ENCODE results near the gene COL16A1. TPM values are rescaled to one million over a fixed set of nuclear protein-coding genes. Genes with fewer than 3 reads are reported as not detected.
A peak's percentile ranks its signal among the peaks of the same experiment; 100 is the strongest.

COL16A1 gene
- polyA plus RNA-seq, 3 donors: 0.13 TPM; not detected in 2

DNA sequence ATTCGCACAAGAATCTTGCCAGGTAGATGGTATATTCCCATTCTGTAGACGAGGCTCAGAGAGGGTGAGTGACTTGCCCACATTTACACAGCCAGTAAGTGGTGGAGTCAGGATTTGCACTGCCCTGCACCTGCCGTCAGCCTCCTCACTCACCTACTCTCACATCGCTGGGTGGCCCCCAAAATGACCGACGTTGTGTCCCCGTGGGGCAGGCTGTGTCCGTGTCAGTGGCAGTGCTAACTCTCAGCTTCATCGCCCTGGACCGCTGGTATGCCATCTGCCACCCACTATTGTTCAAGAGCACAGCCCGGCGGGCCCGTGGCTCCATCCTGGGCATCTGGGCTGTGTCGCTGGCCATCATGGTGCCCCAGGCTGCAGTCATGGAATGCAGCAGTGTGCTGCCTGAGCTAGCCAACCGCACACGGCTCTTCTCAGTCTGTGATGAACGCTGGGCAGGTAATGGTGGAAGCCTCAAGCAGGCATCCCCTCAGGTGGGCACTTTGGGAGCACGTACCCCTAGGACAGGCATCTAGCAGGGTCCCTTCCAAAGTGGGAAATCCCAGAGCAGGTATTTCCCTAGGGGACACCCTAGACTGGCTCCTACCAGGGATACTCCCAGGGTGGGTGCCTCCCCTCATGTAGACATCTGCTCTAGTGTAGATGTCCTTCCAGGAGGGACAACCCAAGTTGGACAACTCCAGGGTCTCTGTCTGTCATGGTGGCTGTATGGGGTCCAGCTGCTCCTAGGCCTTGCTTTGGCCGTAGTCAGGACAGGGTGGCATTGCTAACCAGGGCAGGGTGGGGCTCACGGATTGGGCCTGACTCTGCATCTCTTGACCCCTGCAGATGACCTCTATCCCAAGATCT lies 83.0 kb downstream of the COL16A1 start:
- no peak overlapping the region for H2AFZ ChIP-seq (ENCODE audit: insufficient read depth, low read depth, low read length, poor library complexity, severe bottlenecking)
- TF ChIP-seq, protein P1, sequence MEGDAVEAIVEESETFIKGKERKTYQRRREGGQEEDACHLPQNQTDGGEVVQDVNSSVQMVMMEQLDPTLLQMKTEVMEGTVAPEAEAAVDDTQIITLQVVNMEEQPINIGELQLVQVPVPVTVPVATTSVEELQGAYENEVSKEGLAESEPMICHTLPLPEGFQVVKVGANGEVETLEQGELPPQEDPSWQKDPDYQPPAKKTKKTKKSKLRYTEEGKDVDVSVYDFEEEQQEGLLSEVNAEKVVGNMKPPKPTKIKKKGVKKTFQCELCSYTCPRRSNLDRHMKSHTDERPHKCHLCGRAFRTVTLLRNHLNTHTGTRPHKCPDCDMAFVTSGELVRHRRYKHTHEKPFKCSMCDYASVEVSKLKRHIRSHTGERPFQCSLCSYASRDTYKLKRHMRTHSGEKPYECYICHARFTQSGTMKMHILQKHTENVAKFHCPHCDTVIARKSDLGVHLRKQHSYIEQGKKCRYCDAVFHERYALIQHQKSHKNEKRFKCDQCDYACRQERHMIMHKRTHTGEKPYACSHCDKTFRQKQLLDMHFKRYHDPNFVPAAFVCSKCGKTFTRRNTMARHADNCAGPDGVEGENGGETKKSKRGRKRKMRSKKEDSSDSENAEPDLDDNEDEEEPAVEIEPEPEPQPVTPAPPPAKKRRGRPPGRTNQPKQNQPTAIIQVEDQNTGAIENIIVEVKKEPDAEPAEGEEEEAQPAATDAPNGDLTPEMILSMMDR (IDR thresholded peaks at IDR 0.05): no peak
- H3K4me3 Mint-ChIP-seq: no peak overlapping the region
- H3K27ac ChIP-seq (ENCODE audit: low read depth in 1 of 2, low read length in 2 of 2): no peak overlapping the region
- intact Hi-C loops (cut with micrococcal nuclease): no loop called here
- H3K4me1 Mint-ChIP-seq: peaks cover 16% of the 10 kb centered on the region
- peaks cover 14 to 23% of the 10 kb centered on the region in 2 donors for H3K4me1 ChIP-seq (ENCODE audit: control insufficient read depth in 1 of 2, insufficient read depth in 2 of 2, low read length in 2 of 2)
- 97% methylated on average over 18 of the region's 20 CpGs for WGBS (ENCODE audit: insufficient coverage)
- DNase-seq: no peak
- H3K9me3 ChIP-seq (replicated peaks in 1 of 2; ENCODE audit: control insufficient read depth in 1 of 2, insufficient read depth in 1 of 2, low read length in 2 of 2): no peaks in the 10 kb centered on the region
- H3K27ac Mint-ChIP-seq: no peak overlapping the region
- H3K36me3 Mint-ChIP-seq: peaks cover 9 to 12% of the 10 kb centered on the region in 2 donors
- no peak overlapping the region for H3K9ac ChIP-seq (ENCODE audit: insufficient read depth, low read length, poor library complexity, severe bottlenecking)
- peaks cover 7 to 31% of the 10 kb centered on the region in 2 donors for H3K27me3 ChIP-seq (ENCODE audit: control insufficient read depth in 2 of 2, insufficient read depth in 2 of 2, low read length in 2 of 2)
- no peaks in the 10 kb centered on the region for H4K20me1 ChIP-seq (ENCODE audit: insufficient read depth, low read length)
- peaks cover 0 to 6% (median 3%) of the 10 kb centered on the region in 7 donors for H3K9me3 Mint-ChIP-seq
- peaks cover 21 to 34% (median 24%) of the 10 kb centered on the region in 3 donors for H3K27me3 Mint-ChIP-seq (ENCODE audit: low read depth in 3 of 3)
- no peak overlapping the region for H3K4me2 ChIP-seq (replicated peaks; ENCODE audit: extremely low read depth, low read length, poor library complexity, severe bottlenecking)
- no peak overlapping the region for H3K4me3 ChIP-seq (replicated peaks in 1 of 3; ENCODE audit: low read depth in 2 of 3, low read length in 3 of 3)
- no peaks in the 10 kb centered on the region for H3K36me3 ChIP-seq (replicated peaks in 1 of 2; ENCODE audit: control insufficient read depth in 1 of 2, insufficient read depth in 2 of 2, low read length in 2 of 2)
- H3K79me2 ChIP-seq (ENCODE audit: insufficient read depth, low read length): no peaks in the 10 kb centered on the region

DNA sequence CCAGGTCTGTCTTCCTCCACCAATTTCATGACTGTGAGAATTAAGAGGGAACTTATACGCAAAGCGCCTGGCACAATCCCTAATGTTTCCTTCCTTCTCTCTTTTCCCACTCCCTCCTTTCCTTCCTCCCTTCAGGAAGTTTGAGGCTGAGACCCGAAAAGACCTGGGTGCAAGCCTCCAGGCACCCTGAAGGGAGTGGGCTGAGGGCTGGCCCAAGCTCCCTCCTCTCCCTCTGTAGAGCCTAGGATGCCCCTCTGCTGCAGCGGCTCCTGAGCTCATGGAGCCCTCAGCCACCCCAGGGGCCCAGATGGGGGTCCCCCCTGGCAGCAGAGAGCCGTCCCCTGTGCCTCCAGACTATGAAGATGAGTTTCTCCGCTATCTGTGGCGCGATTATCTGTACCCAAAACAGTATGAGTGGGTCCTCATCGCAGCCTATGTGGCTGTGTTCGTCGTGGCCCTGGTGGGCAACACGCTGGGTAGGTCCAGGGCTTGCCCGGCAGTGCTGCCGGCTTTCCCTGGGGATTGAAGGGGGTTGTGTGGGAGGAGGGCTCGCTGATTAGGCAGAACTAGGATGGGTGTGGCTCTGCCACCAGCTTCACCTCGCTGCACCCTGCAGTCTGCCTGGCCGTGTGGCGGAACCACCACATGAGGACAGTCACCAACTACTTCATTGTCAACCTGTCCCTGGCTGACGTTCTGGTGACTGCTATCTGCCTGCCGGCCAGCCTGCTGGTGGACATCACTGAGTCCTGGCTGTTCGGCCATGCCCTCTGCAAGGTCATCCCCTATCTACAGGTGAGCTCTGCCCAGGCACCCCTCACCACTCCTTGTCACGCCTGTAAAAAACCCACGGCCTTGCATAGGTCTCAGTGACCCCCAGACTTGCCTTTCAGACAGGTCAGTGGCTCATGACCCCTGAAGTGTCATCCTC lies 84.6 kb downstream of the COL16A1 start:
- no peak for DNase-seq
- no peaks in the 10 kb centered on the region for H3K36me3 ChIP-seq (replicated peaks in 1 of 2; ENCODE audit: control insufficient read depth in 1 of 2, insufficient read depth in 2 of 2, low read length in 2 of 2)
- H3K4me1 ChIP-seq (ENCODE audit: control insufficient read depth in 1 of 2, insufficient read depth in 2 of 2, low read length in 2 of 2): peaks cover 13 to 17% of the 10 kb centered on the region in 2 donors
- no peak overlapping the region for H3K4me2 ChIP-seq (replicated peaks; ENCODE audit: extremely low read depth, low read length, poor library complexity, severe bottlenecking)
- intact Hi-C loops (cut with micrococcal nuclease): loop anchor here (1.0 to 5.0 kb wide), 2 partner anchors 55 to 57 kb away; no protein-coding TSS in a partner anchor
- peak overlapping the region; percentile 15 for H3K9ac ChIP-seq (ENCODE audit: insufficient read depth, low read length, poor library complexity, severe bottlenecking)
- H3K27me3 Mint-ChIP-seq (ENCODE audit: low read depth in 3 of 3): peaks cover 22 to 37% (median 31%) of the 10 kb centered on the region in 3 donors
- peaks cover 8% of the 10 kb centered on the region for H3K4me1 Mint-ChIP-seq
- peaks cover 0 to 6% (median 3%) of the 10 kb centered on the region in 7 donors for H3K9me3 Mint-ChIP-seq
- H3K4me3 ChIP-seq (replicated peaks in 1 of 3; ENCODE audit: low read depth in 2 of 3, low read length in 3 of 3): no peak overlapping the region
- TF ChIP-seq, protein P1 (IDR thresholded peaks at IDR 0.05): no peak
- H4K20me1 ChIP-seq (ENCODE audit: insufficient read depth, low read length): no peaks in the 10 kb centered on the region
- no peak overlapping the region for H2AFZ ChIP-seq (ENCODE audit: insufficient read depth, low read depth, low read length, poor library complexity, severe bottlenecking)
- peak overlapping the region in 4 of 7 donors; percentile 3 to 60 (median 56) for H3K27ac Mint-ChIP-seq
- WGBS (ENCODE audit: insufficient coverage): 80% methylated on average over 18 of the region's 23 CpGs
- no peaks in the 10 kb centered on the region for H3K9me3 ChIP-seq (replicated peaks in 1 of 2; ENCODE audit: control insufficient read depth in 1 of 2, insufficient read depth in 1 of 2, low read length in 2 of 2)
- H3K27ac ChIP-seq (ENCODE audit: low read depth in 1 of 2, low read length in 2 of 2): no peak overlapping the region
- H3K4me3 Mint-ChIP-seq: no peak overlapping the region
- peaks cover 5% of the 10 kb centered on the region in 2 donors for H3K36me3 Mint-ChIP-seq
- H3K79me2 ChIP-seq (ENCODE audit: insufficient read depth, low read length): no peaks in the 10 kb centered on the region
- peaks cover 7 to 32% of the 10 kb centered on the region in 2 donors for H3K27me3 ChIP-seq (ENCODE audit: control insufficient read depth in 2 of 2, insufficient read depth in 2 of 2, low read length in 2 of 2)

All from CD14-positive monocyte (primary cell).